Measurements from ENCODE around the gene PALLD. TPM values are rescaled to one million over a fixed set of nuclear protein-coding genes. Genes with fewer than 3 reads are reported as not detected.

Gene PALLD
- total and polyA plus RNA-seq, 2 donors (not counting 3 experiments of a cell fraction or from before 2014, with no cell fraction given), result 13.4 to 48.2 TPM

DNA sequence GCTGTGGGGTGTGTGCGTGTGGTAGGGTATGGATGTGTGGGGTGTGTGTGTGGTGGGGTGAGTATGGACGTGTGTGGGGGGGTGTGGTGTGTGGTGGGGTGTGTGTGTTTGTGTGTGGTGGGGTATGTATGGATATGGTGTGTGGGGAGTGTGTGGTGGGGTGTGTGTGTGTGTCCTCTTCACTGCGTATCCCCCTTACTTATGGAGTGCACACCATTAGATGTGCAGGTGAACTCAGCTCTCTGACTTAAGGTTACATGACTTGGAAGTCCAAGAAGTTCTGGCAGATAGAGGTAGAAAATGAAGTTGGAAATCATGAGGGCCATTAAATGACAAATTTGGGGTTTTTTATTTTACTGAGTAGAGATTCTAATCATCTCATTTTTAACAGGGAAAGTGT lies 182.5 kb downstream of the PALLD start:
- H3K9ac ChIP-seq (replicated peaks; ENCODE audit: extremely low read depth, insufficient read depth, low read length), result no peak overlapping the region
- H4K20me1 ChIP-seq (replicated peaks; ENCODE audit: control insufficient read depth, extremely low read depth, insufficient read depth, low read length), result no peaks in the 10 kb centered on the region
- no peak overlapping the region for H3K4me3 ChIP-seq (replicated peaks in 1 of 3; ENCODE audit: insufficient read depth in 1 of 3, low read depth in 1 of 3, low read length in 3 of 3)
- no peaks in the 10 kb centered on the region for H3K36me3 ChIP-seq (ENCODE audit: control insufficient read depth in 2 of 2, extremely low read depth in 1 of 2, insufficient read depth in 2 of 2, low read length in 2 of 2)
- CTCF ChIA-PET, result no interaction called here
- no peak overlapping the region for H3K27ac ChIP-seq (ENCODE audit: insufficient read depth, low read depth, low read length)
- H3K4me1 ChIP-seq (ENCODE audit: control insufficient read depth, extremely low read depth, insufficient read depth, low read length), result no peaks in the 10 kb centered on the region
- H3K9me3 ChIP-seq (replicated peaks; ENCODE audit: control insufficient read depth, insufficient read depth, low read length), result no peaks in the 10 kb centered on the region
- POLR2A ChIA-PET, result no interaction called here
- BruUV-seq (replicated peaks), result no TSS peak
- dilution Hi-C loops (cut with MboI; ENCODE audit: extremely low pct_ligation_motif_present, low sequenced_read_pairs), result no loop called here
- no peak overlapping the region for H3K4me2 ChIP-seq (ENCODE audit: insufficient read depth, low read length)
- H2AFZ ChIP-seq (ENCODE audit: low read depth, low read length), result no peak overlapping the region
- intact Hi-C loops (cut with micrococcal nuclease), result no loop called here
- no peaks in the 10 kb centered on the region for H3K9me1 ChIP-seq (replicated peaks; ENCODE audit: control insufficient read depth, extremely low read depth, insufficient read depth, low read length)
- no peaks in the 10 kb centered on the region for H3K27me3 ChIP-seq (ENCODE audit: control insufficient read depth in 2 of 2, insufficient read depth in 2 of 2, low read length in 2 of 2)
- no peak for DNase-seq (ENCODE audit: low read depth, low spot score)
- no peak for FAIRE-seq
- TF ChIP-seq FOS (IDR thresholded peaks at IDR 0.05; ENCODE audit: borderline replicate concordance, insufficient read depth, low read length) (no peak), JUN (IDR thresholded peaks at IDR 0.05; ENCODE audit: borderline replicate concordance, insufficient read depth, insufficient read length, low read depth) (no peak), GATA2 (IDR thresholded peaks at IDR 0.05; ENCODE audit: insufficient read depth, insufficient read length, low read depth, low read length) (no peak), EZH2 (IDR thresholded peaks at IDR 0.05; ENCODE audit: borderline replicate concordance, low read depth, low read length, severe bottlenecking) (no peak), MYC (IDR thresholded peaks at IDR 0.05; ENCODE audit: low read depth, low read length) (no peak), POLR2AphosphoS5 (IDR thresholded peaks at IDR 0.05; ENCODE audit: insufficient read depth, low read depth, low read length) (no peak), POLR2A (IDR thresholded peaks at IDR 0.05; ENCODE audit: low read depth, low read length) (no peak)
- TF ChIP-seq, protein P1, sequence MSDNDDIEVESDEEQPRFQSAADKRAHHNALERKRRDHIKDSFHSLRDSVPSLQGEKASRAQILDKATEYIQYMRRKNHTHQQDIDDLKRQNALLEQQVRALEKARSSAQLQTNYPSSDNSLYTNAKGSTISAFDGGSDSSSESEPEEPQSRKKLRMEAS (IDR thresholded peaks at IDR 0.05; ENCODE audit: insufficient read depth, insufficient read length), result no peak
- TF ChIP-seq, protein P2, sequence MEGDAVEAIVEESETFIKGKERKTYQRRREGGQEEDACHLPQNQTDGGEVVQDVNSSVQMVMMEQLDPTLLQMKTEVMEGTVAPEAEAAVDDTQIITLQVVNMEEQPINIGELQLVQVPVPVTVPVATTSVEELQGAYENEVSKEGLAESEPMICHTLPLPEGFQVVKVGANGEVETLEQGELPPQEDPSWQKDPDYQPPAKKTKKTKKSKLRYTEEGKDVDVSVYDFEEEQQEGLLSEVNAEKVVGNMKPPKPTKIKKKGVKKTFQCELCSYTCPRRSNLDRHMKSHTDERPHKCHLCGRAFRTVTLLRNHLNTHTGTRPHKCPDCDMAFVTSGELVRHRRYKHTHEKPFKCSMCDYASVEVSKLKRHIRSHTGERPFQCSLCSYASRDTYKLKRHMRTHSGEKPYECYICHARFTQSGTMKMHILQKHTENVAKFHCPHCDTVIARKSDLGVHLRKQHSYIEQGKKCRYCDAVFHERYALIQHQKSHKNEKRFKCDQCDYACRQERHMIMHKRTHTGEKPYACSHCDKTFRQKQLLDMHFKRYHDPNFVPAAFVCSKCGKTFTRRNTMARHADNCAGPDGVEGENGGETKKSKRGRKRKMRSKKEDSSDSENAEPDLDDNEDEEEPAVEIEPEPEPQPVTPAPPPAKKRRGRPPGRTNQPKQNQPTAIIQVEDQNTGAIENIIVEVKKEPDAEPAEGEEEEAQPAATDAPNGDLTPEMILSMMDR (IDR thresholded peaks at IDR 0.05; ENCODE audit: extremely low read depth in 1 of 2, insufficient read depth in 1 of 2, low read depth in 1 of 2, low read length in 2 of 2), result no peak
- H3K79me2 ChIP-seq (ENCODE audit: control insufficient read depth, insufficient read depth, low read length), result no peaks in the 10 kb centered on the region

Data from endothelial cell of umbilical vein (primary cell).